ENCODE measurements around the gene PRDM4. TPM values are rescaled to one million over a fixed set of nuclear protein-coding genes. Genes with fewer than 3 reads are reported as not detected.
A peak's percentile ranks its signal among the peaks of the same experiment; 100 is the strongest.

The PRDM4 gene
- total RNA-seq, result 10 to 100 TPM; 24.5 to 37.2 TPM

GRCh38 chr12:107760809-107761501 is at the start of gene PRDM4:
TSS of gene PRDM4 (minus strand) at chr12:107761137. CDS start at chr12:107760515, 622 bp downstream.
- TF ChIP-seq CTCF (IDR thresholded peaks at IDR 0.05), result no peak
- H3K27me3 ChIP-seq (replicated peaks; ENCODE audit: insufficient read depth), result no peaks in the 10 kb centered on the region
- peak within 1 kb of the TSS in 1 of 2 donors; percentile 54 for H3K27ac ChIP-seq
- no peaks in the 10 kb centered on the region for H3K9me3 ChIP-seq
- DNase-seq (ENCODE audit: low spot score) (peak; percentile 77), ATAC-seq (ENCODE audit: insufficient number of reproducible peaks, low FRiP score, low read depth) (peak; percentile 89)
- peak within 1 kb of the TSS; percentile 78 for H3K4me3 ChIP-seq
- peaks cover 5% of the 10 kb centered on the region for H3K36me3 ChIP-seq
- H3K4me1 ChIP-seq (ENCODE audit: control insufficient read depth in 1 of 2, low read depth in 2 of 2), result peaks cover 24 to 28% of the 10 kb centered on the region in 2 donors

GRCh38 chr12:107807471-107808150 is 46.7 kb upstream of the PRDM4 start:
- H3K4me1 ChIP-seq (ENCODE audit: control insufficient read depth in 1 of 2, low read depth in 2 of 2), result no peaks in the 10 kb centered on the region
- no peak for TF ChIP-seq CTCF (IDR thresholded peaks at IDR 0.05)
- DNase-seq (ENCODE audit: low spot score) (no peak), ATAC-seq (ENCODE audit: insufficient number of reproducible peaks, low FRiP score, low read depth) (no peak)
- H3K36me3 ChIP-seq, result no peaks in the 10 kb centered on the region
- H3K27me3 ChIP-seq (replicated peaks; ENCODE audit: insufficient read depth), result no peaks in the 10 kb centered on the region
- no peak overlapping the region for H3K4me3 ChIP-seq
- no peak overlapping the region for H3K27ac ChIP-seq
- no peaks in the 10 kb centered on the region for H3K9me3 ChIP-seq

- H3K27ac ChIP-seq, result no peak overlapping the region
- H3K4me1 ChIP-seq (ENCODE audit: control insufficient read depth in 1 of 2, low read depth in 2 of 2), result no peaks in the 10 kb centered on the region
- no peaks in the 10 kb centered on the region for H3K9me3 ChIP-seq
- no peaks in the 10 kb centered on the region for H3K36me3 ChIP-seq
- no peak for TF ChIP-seq CTCF (IDR thresholded peaks at IDR 0.05)
- no peak for ATAC-seq (ENCODE audit: insufficient number of reproducible peaks, low FRiP score, low read depth)
- no peaks in the 10 kb centered on the region for H3K27me3 ChIP-seq (replicated peaks; ENCODE audit: insufficient read depth)
- H3K4me3 ChIP-seq, result no peak overlapping the region
- no peak for DNase-seq (ENCODE audit: low spot score)
Measured at GRCh38 chr12:107805488-107806180, 44.7 kb upstream of the PRDM4 start.

- no peak for ATAC-seq (ENCODE audit: insufficient number of reproducible peaks, low FRiP score, low read depth)
- Histone ChIP-seq H3K27me3 (replicated peaks; ENCODE audit: insufficient read depth) (no peaks in the 10 kb centered on the region), H3K9me3 (no peaks in the 10 kb centered on the region), H3K27ac (no peak overlapping the region), H3K4me1 (ENCODE audit: control insufficient read depth in 1 of 2, low read depth in 2 of 2) (no peaks in the 10 kb centered on the region), H3K36me3 (no peaks in the 10 kb centered on the region), H3K4me3 (no peak overlapping the region)
- no peak for DNase-seq (ENCODE audit: low spot score)
- TF ChIP-seq CTCF (IDR thresholded peaks at IDR 0.05), result no peak
Measured at GRCh38 chr12:107803092-107803491, 42.2 kb upstream of the PRDM4 start.

GRCh38 chr12:107801150-107801549 is 40.2 kb upstream of the PRDM4 start:
- Histone ChIP-seq H3K4me3 (no peak overlapping the region), H3K36me3 (no peaks in the 10 kb centered on the region), H3K27me3 (replicated peaks; ENCODE audit: insufficient read depth) (no peaks in the 10 kb centered on the region), H3K4me1 (ENCODE audit: control insufficient read depth in 1 of 2, low read depth in 2 of 2) (no peaks in the 10 kb centered on the region), H3K9me3 (no peaks in the 10 kb centered on the region), H3K27ac (no peak overlapping the region)
- no peak for TF ChIP-seq CTCF (IDR thresholded peaks at IDR 0.05)
- ATAC-seq (ENCODE audit: insufficient number of reproducible peaks, low FRiP score, low read depth) (no peak), DNase-seq (ENCODE audit: low spot score) (no peak)

Measured in thoracic aorta (tissue), 2 donors.